SKM-1 (cell line): Measurements from ENCODE around the gene ZNF655.

Source experiments
- DNase-seq: peaks from one replicate; lab custom pipeline; 2025; ENCODE audit not compliant: unreplicated experiment; lab: John Stamatoyannopoulos, UW

Gene ZNF655

DNA sequence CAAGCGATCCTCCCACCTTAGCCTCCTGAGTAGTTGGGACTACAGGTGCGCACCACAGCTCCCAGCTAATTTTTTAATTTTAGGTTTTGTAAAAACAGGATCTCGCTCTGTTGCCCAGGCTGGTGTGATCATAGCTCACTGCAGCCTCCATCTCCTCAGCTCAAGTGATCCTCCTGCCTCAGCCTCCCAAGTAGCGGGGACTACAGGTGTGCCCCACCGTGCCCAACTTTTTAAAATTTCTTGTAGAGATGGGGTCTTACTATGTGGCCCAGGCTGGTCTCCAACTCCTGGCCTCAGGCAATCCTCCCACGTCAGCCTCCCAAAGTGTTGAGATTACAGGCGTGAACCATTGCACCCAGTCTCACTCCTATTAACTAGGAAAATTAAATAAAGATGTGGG is 47.1 kb downstream of the ZNF655 start:
- no peak for DNase-seq

DNA sequence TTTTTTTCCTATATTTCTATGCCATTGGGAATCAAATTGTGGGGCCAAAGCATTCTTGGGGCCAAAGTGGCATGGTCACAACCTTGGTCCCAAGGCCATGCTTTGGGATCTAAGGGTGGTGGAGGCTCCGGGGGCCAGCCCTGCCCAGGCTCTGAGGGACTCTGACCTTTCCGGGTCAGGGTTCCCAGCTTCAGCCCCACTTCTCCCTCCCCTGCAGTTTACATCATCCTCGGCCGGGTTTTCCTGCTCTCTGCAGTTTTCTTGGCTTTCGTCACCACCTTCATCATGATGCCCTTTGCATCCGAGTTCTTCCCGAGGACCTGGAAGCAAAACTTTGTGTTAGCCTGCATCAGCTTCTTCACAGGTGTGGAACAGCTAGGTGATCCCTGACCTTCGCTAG is 48.1 kb downstream of the ZNF655 start:
- DNase-seq: no peak

DNA sequence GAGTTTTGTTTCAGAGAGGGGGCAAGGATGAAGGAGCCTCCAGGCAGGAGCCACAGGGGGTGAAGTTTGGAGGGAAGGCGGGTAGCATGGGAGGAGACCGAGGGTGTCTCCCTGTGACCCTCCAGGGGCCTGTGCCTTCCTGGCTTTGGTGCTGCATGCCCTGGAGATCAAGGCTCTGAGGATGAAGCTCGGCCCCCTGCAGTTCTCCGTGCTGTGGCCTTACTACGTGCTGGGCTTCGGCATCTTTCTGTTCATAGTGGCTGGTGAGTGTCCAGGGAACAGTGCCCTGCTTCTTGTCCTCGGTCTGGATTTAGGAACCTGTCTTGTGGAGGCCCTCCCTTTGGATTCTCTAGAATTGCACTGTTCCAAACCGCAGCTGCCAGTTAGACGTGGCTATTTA is 49.1 kb downstream of the ZNF655 start:
- no peak for DNase-seq

DNA sequence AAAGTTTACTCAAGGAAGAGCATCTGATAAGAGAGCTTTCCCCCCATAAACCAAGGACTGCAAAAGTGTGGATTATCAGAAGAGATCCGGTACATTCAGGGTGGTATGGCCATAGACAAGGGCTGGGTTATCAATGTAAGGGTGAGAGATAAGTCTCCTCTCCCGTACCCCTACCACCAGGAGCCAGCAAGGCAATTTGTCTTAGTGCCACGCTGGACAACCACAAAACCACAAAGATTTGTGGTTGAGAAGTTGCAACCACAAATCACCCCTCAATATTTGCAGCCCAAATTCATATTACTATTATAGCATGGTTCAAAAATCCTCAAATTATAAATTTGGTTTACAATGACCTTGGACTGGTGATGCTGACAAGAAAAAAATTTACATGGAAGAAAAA is 56.1 kb downstream of the ZNF655 start:
- DNase-seq: no peak

DNA sequence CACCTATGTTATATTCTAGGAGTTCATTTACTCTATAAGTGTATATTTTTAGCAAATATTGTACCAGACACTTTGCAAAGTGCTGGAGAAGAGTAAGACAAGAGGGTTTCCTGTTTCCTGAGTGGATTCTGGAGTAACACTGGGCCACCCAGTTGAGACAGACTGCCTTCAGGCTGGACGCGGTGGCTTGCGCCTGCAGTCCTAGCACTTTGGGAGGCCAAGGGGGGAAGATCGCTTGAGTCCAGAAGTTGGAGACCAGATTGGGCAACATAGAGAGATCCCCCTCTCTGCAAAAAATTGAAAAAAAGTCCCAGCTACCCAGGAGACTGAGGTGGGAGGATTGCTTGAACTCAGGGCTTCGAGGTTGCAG is 57.5 kb downstream of the ZNF655 start:
- DNase-seq: no peak

DNA sequence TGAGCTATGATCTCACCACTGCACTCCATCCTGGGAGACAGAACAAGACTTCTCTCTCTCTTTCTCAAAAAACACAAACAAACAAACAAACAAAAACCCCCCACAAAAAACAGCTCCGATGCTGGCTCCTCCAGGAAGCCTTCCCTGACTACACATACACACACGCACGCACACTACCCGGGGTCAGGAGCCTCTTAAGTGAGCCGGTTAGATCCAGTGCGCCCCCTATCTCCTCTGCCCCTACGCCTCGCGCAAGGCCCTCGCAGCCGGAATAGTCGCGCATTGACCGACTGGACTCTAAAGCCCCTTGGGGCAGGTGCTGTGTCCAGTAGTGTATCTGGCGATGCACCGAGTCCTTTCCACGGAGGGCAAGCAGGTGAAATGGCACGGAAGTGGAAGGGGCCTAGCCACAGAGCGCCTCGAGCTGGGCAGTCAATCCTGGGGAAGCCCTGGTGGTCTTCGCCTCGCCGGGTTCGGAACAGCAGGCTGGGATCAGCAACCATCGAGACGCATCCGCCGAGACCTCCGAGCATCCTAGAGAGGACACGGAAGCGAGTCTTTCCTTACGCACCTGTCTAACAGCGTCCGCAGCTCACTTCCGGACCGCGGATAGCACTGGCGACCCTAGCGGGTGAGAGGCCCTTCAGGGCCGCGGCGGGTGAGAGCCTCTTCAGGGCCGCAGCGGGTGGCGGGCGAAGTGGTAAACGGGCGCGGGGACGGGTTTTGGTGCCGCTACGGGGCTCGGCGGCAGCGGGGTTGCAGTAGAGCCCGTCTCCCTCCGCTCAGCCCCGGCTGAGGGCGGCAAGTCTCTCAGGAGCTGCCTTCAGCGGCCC is 58.1 kb downstream of the ZNF655 start, which contains the start of gene ZSCAN25:
Gene ZSCAN25, plus strand, starts transcription at position 588 of the 833 bp plus-strand sequence. CDS start 2,661 bp downstream, outside the sequence.
- peak; percentile 91 for DNase-seq

DNA sequence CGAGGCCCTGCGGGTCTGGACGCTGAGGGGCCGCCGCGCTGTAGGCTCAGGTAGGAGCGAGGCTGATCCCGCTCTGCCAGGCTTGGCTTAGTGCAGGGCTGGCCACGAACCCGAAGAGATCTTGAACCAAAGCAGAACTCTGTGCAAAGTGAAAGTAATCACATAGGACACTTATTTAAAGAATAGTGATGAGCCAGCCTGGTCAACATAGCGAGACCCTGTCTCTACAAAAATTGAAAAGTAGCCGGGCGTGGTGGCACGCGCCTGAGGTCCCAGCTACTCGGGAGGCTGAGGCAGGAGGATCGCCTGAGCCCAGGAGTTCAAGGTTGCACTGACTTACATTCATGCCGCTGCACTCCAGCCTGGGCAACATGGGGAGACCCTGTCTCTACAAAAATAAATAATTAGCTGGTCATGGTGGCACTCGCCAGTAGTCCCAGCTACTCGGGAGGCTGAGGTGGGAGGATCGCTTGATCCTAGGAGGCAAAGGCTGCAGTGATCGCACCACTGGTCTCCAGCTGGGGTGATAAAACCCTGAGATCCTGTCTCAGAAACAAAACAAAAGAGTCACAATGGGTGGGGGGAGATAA is 58.8 kb downstream of the ZNF655 start:
- DNase-seq: no peak

DNA sequence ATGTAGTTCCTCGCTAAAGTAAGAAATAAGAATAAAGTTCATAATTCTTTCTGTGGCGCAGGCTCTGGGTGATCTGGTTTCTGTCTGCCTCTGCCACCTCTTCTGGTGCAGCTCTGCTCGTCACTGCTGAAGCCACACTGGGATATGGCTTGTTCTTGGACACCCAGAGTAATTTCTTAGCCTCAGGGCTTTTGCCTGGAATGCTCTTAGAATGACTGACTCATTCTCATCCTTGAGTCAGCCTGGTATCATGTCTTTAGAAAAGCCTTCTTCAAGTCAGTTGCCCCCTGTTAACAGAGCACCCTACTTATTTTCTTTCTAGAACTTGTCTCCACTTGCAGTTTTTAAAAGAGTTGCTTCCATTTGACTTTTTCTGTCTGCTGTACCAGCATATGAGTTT is 60.3 kb downstream of the ZNF655 start:
- no peak for DNase-seq

DNA sequence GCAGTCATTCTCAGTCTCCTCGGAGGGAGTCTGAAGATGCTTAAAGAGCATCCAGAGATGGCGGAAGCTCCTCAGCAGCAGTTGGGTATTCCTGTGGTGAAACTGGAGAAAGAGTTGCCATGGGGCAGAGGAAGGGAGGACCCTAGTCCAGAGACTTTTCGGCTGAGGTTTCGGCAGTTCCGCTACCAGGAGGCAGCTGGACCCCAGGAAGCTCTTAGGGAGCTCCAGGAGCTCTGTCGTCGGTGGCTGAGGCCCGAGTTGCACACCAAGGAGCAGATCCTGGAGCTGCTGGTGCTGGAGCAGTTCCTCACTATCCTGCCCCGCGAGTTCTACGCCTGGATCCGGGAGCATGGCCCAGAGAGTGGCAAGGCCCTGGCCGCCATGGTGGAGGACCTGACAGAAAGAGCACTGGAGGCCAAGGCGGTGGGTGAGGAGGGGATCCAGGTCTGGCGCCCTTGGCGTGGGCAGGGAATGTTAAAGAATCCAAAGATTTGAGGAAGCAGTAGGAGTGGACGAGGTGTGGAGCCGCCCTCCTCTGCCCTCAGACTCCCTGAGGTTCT is 61.2 kb downstream of the ZNF655 start:
- no peak for DNase-seq

DNA sequence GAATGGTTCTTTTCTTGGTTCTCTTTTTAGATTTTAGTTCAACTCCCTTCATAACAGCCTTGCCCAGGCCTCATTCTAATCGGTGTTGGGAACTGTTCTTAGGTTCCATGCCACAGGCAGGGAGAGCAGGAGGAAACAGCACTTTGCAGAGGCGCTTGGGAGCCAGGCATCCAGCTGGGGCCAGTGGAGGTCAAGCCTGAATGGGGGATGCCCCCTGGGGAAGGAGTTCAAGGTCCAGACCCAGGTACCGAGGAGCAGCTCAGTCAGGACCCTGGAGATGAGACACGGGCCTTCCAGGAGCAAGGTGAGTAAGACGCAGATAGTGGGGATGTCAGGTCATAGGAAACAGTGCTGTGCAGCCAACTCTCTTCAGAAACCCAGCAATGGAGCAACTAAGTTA is 62.8 kb downstream of the ZNF655 start:
- no peak for DNase-seq

DNA sequence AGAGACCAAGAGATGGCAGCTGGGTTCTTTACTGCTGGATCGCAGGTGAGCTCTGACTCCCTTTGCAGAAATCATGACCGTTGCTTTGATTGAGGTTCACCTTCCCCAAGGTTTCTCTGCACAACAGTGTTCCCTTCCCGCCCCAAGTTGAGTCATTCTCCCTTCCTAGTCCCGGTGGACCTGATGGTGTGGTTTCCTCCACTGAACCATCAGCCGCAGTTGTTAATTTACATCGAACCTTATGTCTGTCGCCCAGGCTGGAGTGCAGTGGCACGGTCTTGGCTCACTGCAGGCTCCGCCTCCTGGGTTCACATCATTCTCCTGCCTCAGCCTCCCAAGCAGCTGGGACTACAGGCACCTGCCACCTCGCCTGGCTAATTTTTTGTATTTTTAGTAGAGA is 64.2 kb downstream of the ZNF655 start:
- no peak for DNase-seq

DNA sequence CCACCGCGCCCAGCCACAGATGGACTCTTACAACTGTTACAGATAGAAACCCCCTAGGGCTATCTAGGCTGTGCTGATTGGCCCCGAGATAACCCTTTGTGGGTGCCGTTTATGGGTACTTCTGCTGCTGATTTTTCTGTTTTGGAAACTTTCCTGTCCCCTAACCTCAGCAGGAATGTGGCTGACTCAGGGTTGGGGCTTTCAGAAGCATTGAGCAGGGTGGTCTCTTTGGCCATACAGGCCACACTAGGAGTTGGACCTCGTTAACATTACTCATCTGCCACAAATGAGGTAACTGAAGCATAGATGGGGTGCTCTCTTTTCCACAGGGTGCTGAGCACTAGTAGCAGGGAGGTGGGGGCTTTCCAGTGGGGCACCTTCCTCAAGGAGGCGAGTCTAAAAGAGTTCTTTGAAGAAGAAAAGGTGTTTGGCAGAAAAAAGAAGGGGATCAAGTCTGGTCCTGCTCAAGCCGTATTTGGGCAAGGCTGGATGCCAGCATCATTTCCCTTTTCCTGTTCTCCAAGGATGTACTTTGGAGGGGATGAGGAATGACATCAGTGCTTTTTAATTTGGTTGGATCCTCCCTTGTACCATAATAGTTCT is 64.8 kb downstream of the ZNF655 start:
- no peak for DNase-seq

DNA sequence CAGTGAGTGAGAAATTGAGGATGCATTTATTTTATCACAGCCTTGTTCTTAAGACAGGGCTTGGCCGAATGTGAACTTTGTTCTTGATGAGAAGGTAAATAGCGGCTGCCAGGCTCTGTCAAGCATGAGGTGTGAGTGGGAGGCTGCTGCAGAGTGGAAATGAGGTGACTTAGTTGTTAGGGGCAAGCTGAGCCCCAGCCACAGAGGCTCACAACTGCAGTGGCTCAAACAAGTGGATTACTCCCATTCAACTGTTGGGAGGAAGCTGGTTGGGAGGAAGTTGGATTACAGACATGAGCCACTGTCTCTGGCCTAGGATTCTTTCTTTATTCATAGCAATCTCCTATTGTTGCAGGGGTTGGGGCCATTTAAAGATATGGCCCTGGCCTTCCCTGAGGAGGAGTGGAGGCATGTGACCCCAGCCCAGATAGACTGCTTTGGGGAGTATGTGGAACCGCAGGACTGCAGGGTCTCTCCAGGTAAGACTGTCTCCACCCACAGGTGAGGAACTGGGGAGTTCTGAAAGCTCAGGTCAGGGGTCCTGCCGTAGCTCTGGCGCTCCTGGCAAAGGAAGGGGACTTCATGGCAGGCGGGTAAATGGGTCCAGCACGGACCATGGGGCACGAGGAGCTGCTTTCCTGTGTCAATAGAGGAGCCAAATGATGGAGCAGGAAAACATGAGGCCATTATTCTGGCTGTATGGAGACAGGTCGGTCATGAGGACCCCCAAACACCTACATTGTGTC is 65.4 kb downstream of the ZNF655 start:
- no peak for DNase-seq

DNA sequence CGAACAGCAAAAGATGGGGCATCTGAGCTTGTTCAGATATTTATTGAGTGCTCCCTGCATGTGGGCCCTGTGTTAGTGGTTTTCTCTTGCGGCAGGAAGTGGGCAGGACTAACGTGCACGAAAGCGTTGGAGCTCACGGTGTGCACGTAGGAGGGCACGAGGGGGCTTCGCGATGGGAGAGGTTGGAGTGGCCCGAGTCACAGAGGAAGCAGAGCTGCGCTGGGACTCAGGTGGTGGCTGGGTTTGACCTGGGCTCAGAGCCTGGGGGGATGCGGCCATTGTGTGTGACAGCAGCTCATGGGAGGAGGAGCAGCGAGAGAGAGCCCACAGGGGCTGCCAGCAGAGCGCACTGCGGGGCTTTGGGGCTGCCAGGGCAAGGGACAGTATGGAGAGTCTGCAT is 66.0 kb downstream of the ZNF655 start:
- no peak for DNase-seq

DNA sequence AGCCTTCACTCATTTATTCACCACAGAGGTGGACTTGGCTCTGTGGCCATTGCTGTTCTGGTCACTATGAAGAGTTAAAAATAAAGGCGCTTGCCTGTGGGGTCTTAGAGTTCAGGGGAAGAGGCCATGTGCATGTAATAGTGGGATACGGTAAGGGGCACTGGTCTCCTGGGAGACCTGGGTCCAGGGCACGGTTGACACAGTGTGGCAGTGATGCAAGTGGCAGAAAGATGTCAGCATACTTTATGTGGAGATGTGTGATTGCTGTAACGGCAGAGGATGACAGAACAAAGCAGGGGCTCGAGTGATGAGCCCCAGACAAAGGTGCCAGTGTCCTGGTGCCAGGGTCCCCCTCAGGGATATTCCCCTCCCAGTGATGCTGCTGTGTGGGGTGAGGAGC is 66.9 kb downstream of the ZNF655 start:
- DNase-seq: no peak

DNA sequence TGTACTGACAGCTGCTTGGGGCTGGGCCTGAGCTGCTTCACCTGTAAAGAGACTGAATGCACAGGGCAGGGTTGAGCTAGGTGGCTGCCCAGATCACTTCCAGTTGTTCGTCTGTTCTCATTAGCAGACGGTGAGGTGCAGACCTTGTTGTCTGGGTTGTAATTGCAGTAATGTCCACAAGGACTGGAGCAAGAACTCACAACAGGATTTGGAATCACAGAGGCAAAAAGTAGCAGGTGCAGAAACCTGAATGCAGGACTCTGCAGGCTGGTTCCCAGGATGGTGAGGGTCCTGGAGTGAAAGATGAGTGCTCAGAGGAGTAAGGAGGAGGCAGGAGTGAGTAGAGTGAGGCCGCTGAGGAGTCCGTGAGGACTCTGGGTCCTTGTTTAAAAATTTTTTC is 67.5 kb downstream of the ZNF655 start:
- no peak for DNase-seq
